Loucy (cell line): ENCODE results near the gene NOXO1.

Source experiments
- H2AFZ ChIP-seq: fragments of 200-600 bp; sonication (generic); 2 replicates; pipeline ENCODE4 v1.6.0; 2016; ENCODE audit warnings: antibody characterized with exemption, mild to moderate bottlenecking, low read length, moderate library complexity
- H3F3A ChIP-seq: fragments of 200-600 bp; 2 replicates; pipeline ENCODE4 v1.6.0; 2016; ENCODE audit warnings: antibody characterized with exemption, low read depth, mild to moderate bottlenecking
- H3K27me3 ChIP-seq: fragments of 200-600 bp; sonication (generic); 2 replicates; pipeline ENCODE4 v1.6.1; 2014; ENCODE audit warnings: low read length, mild to moderate bottlenecking; ENCODE audit not compliant: insufficient read depth, poor library complexity, severe bottlenecking
- H3K36me3 ChIP-seq: fragments of 200-600 bp; sonication (generic); 2 replicates; pipeline ENCODE4 v1.6.1; 2016; ENCODE audit warnings: low read length; ENCODE audit not compliant: insufficient read depth
- H3K4me1 ChIP-seq: fragments of 200-600 bp; sonication (generic); 2 replicates; pipeline ENCODE4 v1.5.1; 2014; ENCODE audit warnings: low read length, mild to moderate bottlenecking; ENCODE audit not compliant: insufficient read depth, poor library complexity, severe bottlenecking
- H3K4me2 ChIP-seq: fragments of 200-600 bp; sonication (generic); 2 replicates; pipeline ENCODE4 v1.6.0; 2014; ENCODE audit warnings: antibody characterized with exemption, low read length, low read depth, mild to moderate bottlenecking; ENCODE audit not compliant: poor library complexity, severe bottlenecking
- H3K4me3 ChIP-seq: fragments of 200-600 bp; sonication (generic); 2 replicates; pipeline ENCODE4 v1.5.1; 2014; ENCODE audit warnings: low read length, mild to moderate bottlenecking, mixed read lengths; ENCODE audit not compliant: poor library complexity, severe bottlenecking
- H3K79me2 ChIP-seq: fragments of 200-600 bp; sonication (generic); 2 replicates; pipeline ENCODE4 v1.6.1; 2014; ENCODE audit warnings: low read length; ENCODE audit not compliant: insufficient read depth
- H3K9ac ChIP-seq: fragments of 200-600 bp; sonication (generic); 2 replicates; pipeline ENCODE4 v1.6.0; 2014; ENCODE audit warnings: mild to moderate bottlenecking, low read depth, low read length, moderate library complexity; ENCODE audit not compliant: poor library complexity, severe bottlenecking
- H3K9me2 ChIP-seq: fragments of 200-600 bp; sonication (generic); replicated peaks from 2 replicates; pipeline ENCODE4 v1.6.1; 2016; ENCODE audit warnings: low read depth, low read length, mixed read lengths
- H3K9me3 ChIP-seq: fragments of 200-600 bp; sonication (generic); 2 replicates; pipeline ENCODE4 v1.6.1; 2014; ENCODE audit warnings: mild to moderate bottlenecking, antibody characterized with exemption, low read length, low read depth; ENCODE audit not compliant: insufficient read depth
- H4K20me1 ChIP-seq: fragments of 200-600 bp; sonication (generic); 2 replicates; pipeline ENCODE4 v1.6.0; 2014; ENCODE audit warnings: antibody characterized with exemption, low read length, mild to moderate bottlenecking; ENCODE audit not compliant: insufficient read depth, poor library complexity, severe bottlenecking
- EZH2phosphoT487 ChIP-seq: fragments of 200-600 bp; IDR thresholded peaks from 2 replicates; pipeline ENCODE4 v1.6.1; 2018; ENCODE audit warnings: antibody characterized with exemption, mild to moderate bottlenecking, moderate library complexity, borderline replicate concordance
- TF ChIP-seq, protein P1 (sequence below): fragments of 200-600 bp; sonication (generic); conservative IDR thresholded peaks from 2 replicates; pipeline ENCODE4 v1.5.1; 2014; ENCODE audit warnings: mild to moderate bottlenecking, antibody characterized with exemption, low read length

Gene NOXO1

DNA sequence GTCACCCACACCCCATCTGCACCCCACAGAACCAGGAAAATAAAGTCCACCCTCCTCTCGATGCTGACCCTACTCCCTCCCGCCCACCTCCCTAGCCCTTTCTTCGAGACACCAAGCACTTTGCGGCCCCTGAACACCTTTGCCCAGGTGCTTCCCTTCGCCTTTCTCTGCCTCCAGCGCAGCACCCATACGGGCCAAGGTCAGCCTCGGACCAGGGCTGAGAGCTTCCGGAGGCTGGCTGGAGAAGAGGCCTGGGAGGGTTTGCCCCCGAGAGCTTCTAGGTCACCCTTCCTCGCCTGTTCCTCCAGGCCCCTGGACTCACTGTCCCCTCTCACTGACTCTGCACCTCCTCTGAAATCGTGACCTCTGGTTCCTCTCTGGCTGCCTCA is 42.8 kb upstream of the NOXO1 start:
- Histone ChIP-seq H3K4me3 (no peak overlapping the region), H3K79me2 (no peaks in the 10 kb centered on the region), H3K4me1 (peaks cover 10% of the 10 kb centered on the region), H3F3A (no peaks in the 10 kb centered on the region), H3K36me3 (no peaks in the 10 kb centered on the region), H3K27me3 (peaks cover 4% of the 10 kb centered on the region), H3K9me2 (no peaks in the 10 kb centered on the region), H3K9me3 (no peaks in the 10 kb centered on the region), H4K20me1 (no peaks in the 10 kb centered on the region), H2AFZ (no peak overlapping the region), H3K4me2 (no peak overlapping the region), H3K9ac (no peak overlapping the region)
- TF ChIP-seq, protein P1, sequence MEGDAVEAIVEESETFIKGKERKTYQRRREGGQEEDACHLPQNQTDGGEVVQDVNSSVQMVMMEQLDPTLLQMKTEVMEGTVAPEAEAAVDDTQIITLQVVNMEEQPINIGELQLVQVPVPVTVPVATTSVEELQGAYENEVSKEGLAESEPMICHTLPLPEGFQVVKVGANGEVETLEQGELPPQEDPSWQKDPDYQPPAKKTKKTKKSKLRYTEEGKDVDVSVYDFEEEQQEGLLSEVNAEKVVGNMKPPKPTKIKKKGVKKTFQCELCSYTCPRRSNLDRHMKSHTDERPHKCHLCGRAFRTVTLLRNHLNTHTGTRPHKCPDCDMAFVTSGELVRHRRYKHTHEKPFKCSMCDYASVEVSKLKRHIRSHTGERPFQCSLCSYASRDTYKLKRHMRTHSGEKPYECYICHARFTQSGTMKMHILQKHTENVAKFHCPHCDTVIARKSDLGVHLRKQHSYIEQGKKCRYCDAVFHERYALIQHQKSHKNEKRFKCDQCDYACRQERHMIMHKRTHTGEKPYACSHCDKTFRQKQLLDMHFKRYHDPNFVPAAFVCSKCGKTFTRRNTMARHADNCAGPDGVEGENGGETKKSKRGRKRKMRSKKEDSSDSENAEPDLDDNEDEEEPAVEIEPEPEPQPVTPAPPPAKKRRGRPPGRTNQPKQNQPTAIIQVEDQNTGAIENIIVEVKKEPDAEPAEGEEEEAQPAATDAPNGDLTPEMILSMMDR = no peak
- no peak for TF ChIP-seq EZH2phosphoT487

DNA sequence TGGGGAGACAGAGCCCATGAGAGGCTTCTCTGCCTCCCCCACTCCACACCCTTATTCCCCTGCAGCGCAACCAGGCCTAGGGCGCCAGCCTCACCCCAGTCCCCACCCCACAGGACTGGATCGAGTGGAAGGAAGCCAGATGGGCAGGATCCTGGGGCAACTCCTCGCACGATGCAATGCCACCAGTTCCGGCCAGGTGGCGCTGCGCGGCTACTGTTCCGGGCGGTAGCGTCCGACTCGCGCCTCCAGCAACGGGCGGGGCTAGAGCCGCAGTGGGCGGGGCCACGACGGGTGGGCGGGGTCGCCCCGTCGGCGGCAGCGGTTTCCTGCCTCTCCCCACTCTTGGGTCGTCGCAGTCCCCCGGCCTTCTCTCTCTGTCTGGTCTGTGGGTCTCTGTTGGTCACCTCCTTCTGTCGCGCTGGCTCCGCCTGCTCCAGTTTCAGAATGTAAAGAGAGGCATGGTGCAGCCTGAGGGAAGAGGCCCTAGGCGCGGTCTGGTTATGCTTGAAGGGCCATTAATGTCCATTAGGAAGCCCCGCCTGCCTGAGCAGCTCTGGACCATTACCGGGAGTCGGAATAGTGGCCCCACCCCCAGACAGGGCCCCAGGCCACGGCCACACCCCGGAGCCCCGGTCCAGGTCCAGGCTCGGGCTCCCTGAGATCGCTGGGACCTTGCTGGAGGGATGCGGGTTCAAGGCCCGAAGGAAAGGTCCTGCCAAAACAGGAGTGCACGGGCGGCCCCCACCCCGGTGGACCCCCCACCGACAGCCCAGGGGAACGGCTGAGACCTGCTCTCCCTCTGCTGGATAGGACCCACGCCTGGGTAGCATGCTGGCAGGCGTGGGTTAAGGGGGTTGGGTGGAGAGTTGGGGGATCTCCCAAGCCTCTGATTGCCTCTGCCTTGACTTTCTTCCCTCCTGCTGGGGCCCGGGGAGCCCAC is 42.1 kb upstream of the NOXO1 start:
- H3K4me1 ChIP-seq = peaks cover 10% of the 10 kb centered on the region
- H3K27me3 ChIP-seq = peaks cover 4% of the 10 kb centered on the region
- no peaks in the 10 kb centered on the region for H3K9me2 ChIP-seq
- no peaks in the 10 kb centered on the region for H3F3A ChIP-seq
- H3K4me2 ChIP-seq = peak overlapping the region; percentile 76
- no peaks in the 10 kb centered on the region for H3K9me3 ChIP-seq
- no peaks in the 10 kb centered on the region for H4K20me1 ChIP-seq
- H2AFZ ChIP-seq = peak overlapping the region; percentile 93
- no peaks in the 10 kb centered on the region for H3K79me2 ChIP-seq
- H3K9ac ChIP-seq = peak overlapping the region; percentile 55
- H3K36me3 ChIP-seq = no peaks in the 10 kb centered on the region
- peak overlapping the region; percentile 68 for H3K4me3 ChIP-seq
- TF ChIP-seq, protein P1 = peak; percentile 67
- TF ChIP-seq EZH2phosphoT487 = no peak

DNA sequence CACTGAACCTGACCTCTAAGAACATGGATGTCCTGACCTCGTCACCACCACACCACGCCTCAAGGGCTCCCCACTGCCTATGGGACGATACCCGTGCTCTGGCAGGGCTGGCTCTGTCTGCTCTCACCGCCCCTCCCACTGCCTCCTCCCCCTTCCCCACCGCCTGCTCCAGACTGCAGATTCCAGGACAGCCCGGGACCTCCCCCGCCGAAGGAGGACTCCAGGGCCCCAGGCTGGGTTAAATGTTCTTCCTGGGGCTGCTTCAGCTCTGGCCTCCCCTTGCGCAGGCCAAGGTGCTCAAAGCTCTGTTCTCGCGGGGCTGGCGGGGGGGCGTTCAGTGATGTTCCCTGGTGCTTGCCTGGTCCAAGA is 41.4 kb upstream of the NOXO1 start:
- Histone ChIP-seq H2AFZ (peak overlapping the region; percentile 93), H4K20me1 (no peaks in the 10 kb centered on the region), H3K9me3 (no peaks in the 10 kb centered on the region), H3K4me3 (peak overlapping the region; percentile 68), H3K9ac (peak overlapping the region; percentile 36), H3K36me3 (no peaks in the 10 kb centered on the region), H3K4me1 (peaks cover 10% of the 10 kb centered on the region), H3K9me2 (no peaks in the 10 kb centered on the region), H3K79me2 (no peaks in the 10 kb centered on the region), H3F3A (no peaks in the 10 kb centered on the region), H3K4me2 (peak overlapping the region; percentile 76), H3K27me3 (peaks cover 4% of the 10 kb centered on the region)
- no peak for TF ChIP-seq EZH2phosphoT487
- TF ChIP-seq, protein P1 = no peak
